Activated naive CD8-positive, alpha-beta T cell treated with anti-CD3 and anti-CD28 coated beads, Interleukin-2, amount 10 ng/mL, durations not matched to agents 7 days and 5 days (primary cell): ENCODE data around the gene ZNRF1. TPM values are rescaled to one million over a fixed set of nuclear protein-coding genes. Genes with fewer than 3 reads are reported as not detected.

Source experiments
- ATAC-seq: fragments of 150-1000 bp; cut with Tn5 transposase; one replicate; pipeline ENCODE4 v1.10.0; 2021; ENCODE audit warnings: low read depth, moderate library complexity
- POLR2A ChIA-PET: fragments of 350-600 bp; sonication (Branson Sonifier 250); formaldehyde crosslinking; loops from one replicate; lab custom pipeline; 2021; ENCODE audit warnings: antibody characterized with exemption; lab: Charles Lee
- DNase-seq: peaks from one replicate; pipeline ENCODE4 v3.0.0; 2021
- H3K27ac Mint-ChIP-seq: one replicate; pipeline ENCODE4 v1.8.0; 2022; ENCODE audit warnings: mild to moderate bottlenecking, mixed read lengths
- H3K27me3 Mint-ChIP-seq: one replicate; pipeline ENCODE4 v1.8.0; 2022; ENCODE audit warnings: mild to moderate bottlenecking, moderate library complexity, mixed read lengths
- H3K36me3 Mint-ChIP-seq: one replicate; pipeline ENCODE4 v1.8.0; 2021; ENCODE audit warnings: mild to moderate bottlenecking, mixed read lengths
- H3K4me1 Mint-ChIP-seq: one replicate; pipeline ENCODE4 v1.8.0; 2021; ENCODE audit warnings: mixed read lengths
- H3K4me3 Mint-ChIP-seq: one replicate; pipeline ENCODE4 v1.8.0; 2022; ENCODE audit warnings: mild to moderate bottlenecking, moderate library complexity, mixed read lengths
- H3K9me3 Mint-ChIP-seq: one replicate; pipeline ENCODE4 v1.8.0; 2021; ENCODE audit warnings: mixed read lengths
- total RNA-seq, 2 experiments: library from RNA; stranded (reverse); gene quantifications; one replicate each; pipeline ENCODE4 v1.2.3, GENCODE V29; 2021

ZNRF1 gene
- total RNA-seq, 2 experiments from 2014 or later = 8.2 to 9.0 TPM

DNA sequence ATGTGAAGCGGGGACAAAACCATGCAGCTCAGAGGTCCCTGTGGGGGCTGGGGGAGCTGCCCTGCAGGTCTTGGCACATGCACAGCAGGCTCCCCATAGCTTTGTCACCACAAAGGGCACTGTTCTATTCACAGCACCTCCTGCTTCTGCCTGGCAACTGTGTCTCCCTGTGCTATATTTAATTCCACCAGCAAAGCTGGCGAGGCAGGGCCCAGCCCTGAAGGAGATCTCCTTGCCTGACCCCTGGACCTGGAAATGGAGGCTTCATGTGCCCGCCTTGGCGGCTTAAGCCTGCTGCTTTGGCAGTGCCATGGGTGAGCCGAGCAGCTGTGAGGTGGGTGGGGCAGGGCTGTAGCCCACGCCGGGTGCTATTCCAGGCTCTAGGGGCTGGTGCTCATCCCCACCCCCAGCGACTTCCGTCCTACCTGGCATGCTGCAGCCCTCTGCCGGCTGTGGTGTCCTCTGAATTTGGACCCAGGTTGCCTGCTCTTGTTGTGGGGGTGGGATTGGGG, 111.0 kb downstream of the ZNRF1 start:
- Mint-ChIP-seq H3K36me3 (peaks cover 2% of the 10 kb centered on the region), H3K4me1 (peaks cover 39% of the 10 kb centered on the region), H3K27me3 (peaks cover 9% of the 10 kb centered on the region), H3K4me3 (peak overlapping the region; percentile 2), H3K9me3 (no peaks in the 10 kb centered on the region), H3K27ac (peak overlapping the region; percentile 73)
- ATAC-seq = no peak
- no peak for DNase-seq
- POLR2A ChIA-PET = interaction anchor here (1.7 to 5.5 kb wide), 3 partner anchors 35 to 125 kb away, joined by 7 to 45 read pairs (median 8); partner anchors contain the start of genes WDR59 and ZNRF1

- no peaks in the 10 kb centered on the region for H3K9me3 Mint-ChIP-seq
- peak overlapping the region; percentile 54 for H3K27ac Mint-ChIP-seq
- peak; percentile 85 for DNase-seq
- H3K36me3 Mint-ChIP-seq = peaks cover 2% of the 10 kb centered on the region
- H3K4me1 Mint-ChIP-seq = peaks cover 35% of the 10 kb centered on the region
- peak; percentile 78 for ATAC-seq
- H3K27me3 Mint-ChIP-seq = peaks cover 9% of the 10 kb centered on the region
- H3K4me3 Mint-ChIP-seq = peak overlapping the region; percentile 40
- POLR2A ChIA-PET = interaction anchor here (1.2 to 5.5 kb wide), 5 partner anchors 13 to 126 kb away, joined by 4 to 45 read pairs (median 7); partner anchors contain the start of genes WDR59 and ZNRF1
These were observed 112.1 kb downstream of the ZNRF1 start for GRCh38 chr16:75110637-75111513.

DNA sequence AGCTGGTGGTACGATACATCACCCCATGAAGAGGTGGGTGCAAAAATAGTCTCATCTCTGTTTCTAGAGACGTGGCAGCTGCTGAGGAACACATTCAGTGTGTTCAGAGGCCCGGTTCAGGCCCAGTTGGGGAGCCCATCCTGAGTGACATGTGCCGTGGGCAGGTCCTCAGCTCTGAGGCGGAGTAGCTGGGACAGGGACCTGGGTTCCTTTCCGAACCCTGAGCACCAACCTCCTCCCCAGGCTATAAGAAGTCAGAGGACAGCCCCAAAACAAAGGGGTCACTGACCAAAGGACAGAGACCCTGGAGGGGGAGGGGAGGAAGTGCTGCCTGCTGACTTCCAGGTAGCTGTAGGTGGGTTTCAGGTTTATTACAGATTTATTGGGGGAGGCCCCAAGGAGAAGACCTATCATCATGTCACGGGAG, 112.7 kb downstream of the ZNRF1 start:
- POLR2A ChIA-PET = interaction anchor here (1.2 to 5.5 kb wide), 5 partner anchors 14 to 127 kb away, joined by 4 to 45 read pairs (median 7); partner anchors contain the start of genes WDR59 and ZNRF1
- ATAC-seq (peak; percentile 9), DNase-seq (no peak)
- H3K27me3 Mint-ChIP-seq = peaks cover 9% of the 10 kb centered on the region
- H3K4me3 Mint-ChIP-seq = no peak overlapping the region
- H3K4me1 Mint-ChIP-seq = peaks cover 34% of the 10 kb centered on the region
- H3K9me3 Mint-ChIP-seq = no peaks in the 10 kb centered on the region
- no peak overlapping the region for H3K27ac Mint-ChIP-seq
- peaks cover under 1% of the 10 kb centered on the region for H3K36me3 Mint-ChIP-seq

DNA sequence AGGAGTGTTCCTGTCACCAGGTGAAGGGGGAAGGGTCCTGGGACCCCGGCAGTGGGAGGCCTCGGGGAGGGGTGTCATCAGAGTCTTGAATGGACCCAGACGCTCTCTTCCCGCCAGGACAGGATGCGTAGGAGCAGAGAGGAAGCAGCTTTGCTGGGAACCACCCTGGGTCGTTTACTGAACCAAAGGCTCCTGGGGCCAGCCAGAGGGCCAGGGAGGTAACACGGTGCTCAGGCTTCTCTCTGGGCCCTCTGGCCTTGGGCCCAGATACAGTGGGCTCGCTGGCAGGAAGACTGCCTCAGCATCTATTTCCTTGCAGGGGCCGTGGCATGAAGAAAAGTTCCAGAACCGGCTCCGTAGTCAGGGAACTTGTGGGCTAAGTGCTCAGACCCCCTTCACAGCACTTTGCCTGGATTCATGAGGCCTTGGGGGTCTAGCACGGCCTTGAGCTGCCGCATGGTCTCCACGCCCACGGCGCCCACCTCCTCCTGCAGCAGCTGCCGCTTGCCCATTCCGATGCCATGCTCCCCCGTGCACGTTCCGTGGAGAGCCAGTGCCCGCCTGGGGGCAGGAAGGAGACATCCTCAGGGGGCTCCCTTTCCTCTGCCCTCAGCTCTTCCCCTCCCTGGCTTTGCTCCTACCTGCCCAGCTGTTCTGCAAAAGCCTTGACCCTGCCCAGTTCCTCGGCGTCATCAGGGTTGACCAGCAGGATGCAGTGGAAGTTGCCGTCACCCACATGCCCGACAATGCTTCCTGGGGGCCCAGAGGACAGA, 113.3 kb downstream of the ZNRF1 start:
- ATAC-seq (no peak), DNase-seq (no peak)
- H3K4me1 Mint-ChIP-seq = peaks cover 34% of the 10 kb centered on the region
- H3K27me3 Mint-ChIP-seq = peaks cover 9% of the 10 kb centered on the region
- POLR2A ChIA-PET = interaction anchor here (1.4 to 5.5 kb wide), 4 partner anchors 14 to 116 kb away, joined by 4 to 45 read pairs (median 6); partner anchors contain the start of gene ZNRF1
- H3K4me3 Mint-ChIP-seq = peak overlapping the region; percentile 39
- H3K9me3 Mint-ChIP-seq = no peaks in the 10 kb centered on the region
- H3K36me3 Mint-ChIP-seq = no peaks in the 10 kb centered on the region
- no peak overlapping the region for H3K27ac Mint-ChIP-seq

- DNase-seq (no peak), ATAC-seq (no peak)
- Mint-ChIP-seq H3K4me1 (peaks cover 34% of the 10 kb centered on the region), H3K4me3 (peak overlapping the region; percentile 39), H3K27ac (no peak overlapping the region), H3K9me3 (no peaks in the 10 kb centered on the region), H3K36me3 (no peaks in the 10 kb centered on the region), H3K27me3 (peaks cover 9% of the 10 kb centered on the region)
- POLR2A ChIA-PET = interaction anchor here (0.6 to 5.5 kb wide), 4 partner anchors 38 to 117 kb away, joined by 3 to 45 read pairs (median 6); partner anchors contain the start of gene ZNRF1
These were observed 114.1 kb downstream of the ZNRF1 start for GRCh38 chr16:75112734-75113491.

DNA sequence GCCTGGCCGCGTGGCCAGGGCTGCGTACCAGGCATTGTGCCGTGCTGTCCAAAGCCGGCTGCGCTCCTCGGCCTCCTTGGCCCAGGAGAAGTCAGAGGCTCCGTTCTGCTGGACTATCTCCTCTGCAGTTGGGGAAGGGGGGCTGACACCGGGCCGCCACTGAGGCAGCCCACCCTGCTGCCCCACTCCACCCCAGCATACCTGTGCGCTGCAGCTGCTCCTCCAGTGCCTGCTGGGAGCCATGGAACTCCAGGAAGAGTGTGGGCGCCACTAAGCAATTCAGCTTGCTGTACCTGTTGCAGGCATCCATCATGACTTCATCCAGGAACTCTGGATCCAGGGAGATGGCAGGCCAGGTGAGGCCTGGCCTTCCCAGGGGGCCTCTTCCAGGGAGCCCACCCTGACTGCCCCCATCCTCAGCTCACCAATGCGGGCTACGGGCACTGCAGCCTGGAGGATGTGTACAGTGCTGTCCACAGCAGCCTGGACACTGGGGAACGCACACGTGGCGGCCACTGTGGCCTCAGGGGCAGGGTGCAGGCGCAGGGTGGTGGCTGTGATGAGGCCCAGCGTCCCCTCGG, 114.8 kb downstream of the ZNRF1 start:
- Mint-ChIP-seq H3K27me3 (peaks cover 9% of the 10 kb centered on the region), H3K4me3 (no peak overlapping the region), H3K9me3 (no peaks in the 10 kb centered on the region), H3K4me1 (peaks cover 28% of the 10 kb centered on the region), H3K36me3 (no peaks in the 10 kb centered on the region), H3K27ac (no peak overlapping the region)
- ATAC-seq (no peak), DNase-seq (no peak)
- POLR2A ChIA-PET = interaction anchor here (0.6 kb wide), 1 partner anchor 115 kb away, joined by 3 read pairs; the partner anchor contains the start of gene ZNRF1

GRCh38 chr16:75114179-75114945, 115.5 kb downstream of the ZNRF1 start:
- H3K27me3 Mint-ChIP-seq = peaks cover 9% of the 10 kb centered on the region
- H3K9me3 Mint-ChIP-seq = no peaks in the 10 kb centered on the region
- ATAC-seq = no peak
- no peak overlapping the region for H3K4me3 Mint-ChIP-seq
- no peak overlapping the region for H3K27ac Mint-ChIP-seq
- peaks cover 22% of the 10 kb centered on the region for H3K4me1 Mint-ChIP-seq
- DNase-seq = no peak
- no peaks in the 10 kb centered on the region for H3K36me3 Mint-ChIP-seq
- POLR2A ChIA-PET = no interaction called here

- Mint-ChIP-seq H3K4me1 (peaks cover 17% of the 10 kb centered on the region), H3K9me3 (no peaks in the 10 kb centered on the region), H3K27ac (no peak overlapping the region), H3K4me3 (no peak overlapping the region), H3K27me3 (peaks cover 9% of the 10 kb centered on the region), H3K36me3 (no peaks in the 10 kb centered on the region)
- DNase-seq (no peak), ATAC-seq (no peak)
- POLR2A ChIA-PET = no interaction called here
These were observed 116.4 kb downstream of the ZNRF1 start for GRCh38 chr16:75114946-75115825.

- H3K4me1 Mint-ChIP-seq = peaks cover 6% of the 10 kb centered on the region
- H3K36me3 Mint-ChIP-seq = no peaks in the 10 kb centered on the region
- no peak within 1 kb of the TSS for H3K4me3 Mint-ChIP-seq
- DNase-seq (no peak), ATAC-seq (no peak)
- H3K27me3 Mint-ChIP-seq = peaks cover 9% of the 10 kb centered on the region
- POLR2A ChIA-PET = no interaction called here
- no peak within 1 kb of the TSS for H3K27ac Mint-ChIP-seq
- H3K9me3 Mint-ChIP-seq = peaks cover under 1% of the 10 kb centered on the region
These were observed 117.5 kb downstream of the ZNRF1 start, which contains the start of gene LDHD for GRCh38 chr16:75116081-75116910. Gene LDHD, minus strand, starts transcription at chr16:75116780. Its CDS starts 60 bp downstream, at chr16:75116720.

GRCh38 chr16:75116911-75117245, 118.1 kb downstream of the ZNRF1 start:
- Mint-ChIP-seq H3K27me3 (peaks cover 9% of the 10 kb centered on the region), H3K9me3 (peaks cover 1% of the 10 kb centered on the region), H3K27ac (no peak overlapping the region), H3K4me3 (no peak overlapping the region), H3K4me1 (peaks cover 2% of the 10 kb centered on the region), H3K36me3 (no peaks in the 10 kb centered on the region)
- DNase-seq = no peak
- POLR2A ChIA-PET = no interaction called here
- ATAC-seq = no peak
